ENCODE results near the gene NR3C1. TPM values are rescaled to one million over a fixed set of nuclear protein-coding genes. Genes with fewer than 3 reads are reported as not detected.
"Not testable (repeated sequence)": the region's sequence is repeated elsewhere in the genome, so short reads cannot be mapped to it uniquely, and the experiment has no call there.

NR3C1 gene
- total and polyA plus RNA-seq, 2 donors: 47.7 to 62.3 TPM

GRCh38 chr5:143328589-143329220, 74.8 kb downstream of the NR3C1 start:
- Histone ChIP-seq H3K4me1 (ENCODE audit: control insufficient read depth in 2 of 2, insufficient read depth in 2 of 2, low read length in 2 of 2) (no peaks in the 10 kb centered on the region), H3K27me3 (ENCODE audit: control insufficient read depth in 2 of 2, insufficient read depth in 1 of 2, low read length in 1 of 2) (no peaks in the 10 kb centered on the region), H3K36me3 (ENCODE audit: control insufficient read depth in 2 of 2, insufficient read depth in 2 of 2, low read length in 1 of 2) (peaks cover 0 to 4% of the 10 kb centered on the region in 2 donors), H3K4me3 (ENCODE audit: low read length in 2 of 2) (no peak overlapping the region), H3K9me3 (ENCODE audit: control insufficient read depth in 2 of 2, insufficient read depth in 1 of 2, low read length in 1 of 2) (peaks cover 0 to 7% of the 10 kb centered on the region in 2 donors), H3K27ac (ENCODE audit: low read depth in 1 of 2, low read length in 1 of 2) (no peak overlapping the region)
- WGBS: 98% methylated on average over 5 of the region's 5 CpGs
- DNase-seq (ENCODE audit: low read depth in 6 of 9, low spot score in 9 of 9): no peak

DNA sequence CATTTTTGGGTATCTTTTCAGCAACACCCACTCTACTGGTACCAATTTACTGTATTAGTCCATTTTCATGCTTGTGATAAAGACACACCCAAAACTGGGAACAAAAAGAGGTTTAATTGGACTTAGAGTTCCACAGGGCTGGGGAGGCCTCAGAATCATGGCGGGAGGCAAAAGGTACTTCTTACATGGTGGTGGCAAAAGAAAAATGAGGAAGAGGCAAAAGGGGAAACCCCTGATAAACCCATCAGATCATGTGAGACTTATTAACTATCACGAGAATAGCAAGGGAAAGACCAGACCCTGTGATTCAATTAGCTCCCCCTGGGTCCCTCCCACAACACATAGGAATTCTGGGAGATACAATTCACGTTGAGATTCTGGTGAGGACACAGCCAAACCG, 78.4 kb downstream of the NR3C1 start:
- DNase-seq (ENCODE audit: low read depth in 6 of 9, low spot score in 9 of 9); H3K4me1 ChIP-seq (ENCODE audit: control insufficient read depth in 2 of 2, insufficient read depth in 2 of 2, low read length in 2 of 2); H3K27ac ChIP-seq (ENCODE audit: low read depth in 1 of 2, low read length in 1 of 2); H3K9me3 ChIP-seq (ENCODE audit: control insufficient read depth in 2 of 2, insufficient read depth in 1 of 2, low read length in 1 of 2); H3K4me3 ChIP-seq (ENCODE audit: low read length in 2 of 2); H3K27me3 ChIP-seq (ENCODE audit: control insufficient read depth in 2 of 2, insufficient read depth in 1 of 2, low read length in 1 of 2); H3K36me3 ChIP-seq (ENCODE audit: control insufficient read depth in 2 of 2, insufficient read depth in 2 of 2, low read length in 1 of 2): not testable (repeated sequence)
- 97% methylated on average over 4 of the region's 4 CpGs for WGBS

DNA sequence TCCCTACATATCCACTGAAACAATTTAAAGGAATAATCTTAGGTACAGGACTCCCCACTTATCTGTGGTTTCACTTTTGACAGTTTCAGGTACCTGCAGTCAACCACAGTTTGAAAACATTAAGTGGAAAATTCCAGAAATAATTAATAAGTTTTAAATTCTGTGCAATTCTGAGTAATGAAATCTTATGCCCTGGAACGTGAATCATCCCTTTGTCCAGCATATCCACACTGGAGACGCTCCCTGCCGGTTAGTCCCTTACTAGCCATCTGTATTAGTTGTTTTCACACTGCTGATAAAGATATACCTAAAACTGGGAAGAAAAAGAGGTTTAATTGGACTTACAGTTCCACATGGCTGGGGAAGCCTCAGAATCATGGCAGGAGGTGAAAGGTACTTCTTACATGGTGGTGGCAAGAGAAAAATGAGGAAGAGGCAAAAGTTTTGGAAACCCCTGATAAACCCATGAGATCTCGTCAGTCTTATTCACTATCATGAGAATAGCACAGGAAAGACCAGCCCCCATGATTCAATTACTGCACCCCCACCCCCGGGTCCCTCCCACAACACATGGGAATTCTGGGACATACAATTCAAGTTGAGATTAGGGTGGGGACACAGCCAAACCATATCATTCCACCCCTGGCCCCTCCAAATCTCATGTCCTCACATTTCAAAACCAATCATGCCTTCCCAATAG, 80.4 kb downstream of the NR3C1 start:
- not testable (repeated sequence) for H3K27ac ChIP-seq (ENCODE audit: low read depth in 1 of 2, low read length in 1 of 2); H3K4me3 ChIP-seq (ENCODE audit: low read length in 2 of 2); H3K9me3 ChIP-seq (ENCODE audit: control insufficient read depth in 2 of 2, insufficient read depth in 1 of 2, low read length in 1 of 2); H3K27me3 ChIP-seq (ENCODE audit: control insufficient read depth in 2 of 2, insufficient read depth in 1 of 2, low read length in 1 of 2); DNase-seq (ENCODE audit: low read depth in 6 of 9, low spot score in 9 of 9); H3K36me3 ChIP-seq (ENCODE audit: control insufficient read depth in 2 of 2, insufficient read depth in 2 of 2, low read length in 1 of 2); H3K4me1 ChIP-seq (ENCODE audit: control insufficient read depth in 2 of 2, insufficient read depth in 2 of 2, low read length in 2 of 2)
- WGBS: over 99% methylated on average over 5 of the region's 5 CpGs

- WGBS: 96% methylated on average over 1 of the region's 1 CpG
- H3K27ac ChIP-seq (ENCODE audit: low read depth in 1 of 2, low read length in 1 of 2): no peak overlapping the region
- H3K36me3 ChIP-seq (ENCODE audit: control insufficient read depth in 2 of 2, insufficient read depth in 2 of 2, low read length in 1 of 2): peaks cover 0 to 7% of the 10 kb centered on the region in 2 donors
- H3K27me3 ChIP-seq (ENCODE audit: control insufficient read depth in 2 of 2, insufficient read depth in 1 of 2, low read length in 1 of 2): no peaks in the 10 kb centered on the region
- no peaks in the 10 kb centered on the region for H3K4me1 ChIP-seq (ENCODE audit: control insufficient read depth in 2 of 2, insufficient read depth in 2 of 2, low read length in 2 of 2)
- no peak for DNase-seq (ENCODE audit: low read depth in 6 of 9, low spot score in 9 of 9)
- no peaks in the 10 kb centered on the region for H3K9me3 ChIP-seq (ENCODE audit: control insufficient read depth in 2 of 2, insufficient read depth in 1 of 2, low read length in 1 of 2)
- no peak overlapping the region for H3K4me3 ChIP-seq (ENCODE audit: low read length in 2 of 2)
Measured at GRCh38 chr5:143322176-143322575, 81.3 kb downstream of the NR3C1 start.

DNA sequence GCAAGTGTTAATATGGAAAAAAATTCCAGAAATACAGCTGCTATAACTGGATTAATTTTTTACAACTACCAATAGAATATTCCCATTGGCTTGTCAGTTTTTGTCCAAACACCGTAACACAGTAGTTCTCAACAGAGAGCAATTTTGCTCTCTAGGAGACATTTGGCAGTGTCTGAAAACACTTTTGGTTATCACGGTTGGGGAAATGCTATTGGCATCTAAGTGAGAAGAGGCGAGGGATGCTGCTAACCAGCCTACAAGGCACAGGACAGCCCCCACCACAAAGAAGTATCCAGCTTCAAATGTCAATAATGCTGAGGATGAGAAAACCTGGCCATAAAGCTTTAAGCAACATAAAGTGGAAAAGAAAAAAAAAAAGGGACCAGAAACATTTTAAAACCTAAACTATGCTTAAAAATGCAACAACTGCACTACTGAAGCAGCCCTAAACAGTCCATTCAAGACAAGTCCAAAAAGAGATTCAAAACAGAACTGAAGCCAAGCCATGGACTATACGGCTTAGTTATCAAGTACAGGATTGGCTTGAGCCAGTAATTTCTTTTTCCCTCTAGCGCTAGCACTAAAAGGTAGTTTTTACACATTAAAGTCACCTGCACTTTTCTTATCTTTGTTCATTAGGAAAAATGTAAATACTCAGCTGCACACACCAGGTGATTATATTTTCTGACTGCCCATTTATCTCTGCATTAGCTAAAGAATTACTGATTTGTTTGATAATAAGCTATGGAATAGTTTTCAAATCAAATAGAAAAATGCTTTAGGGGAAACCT, 83.9 kb downstream of the NR3C1 start:
- no peak overlapping the region for H3K27ac ChIP-seq (ENCODE audit: low read depth in 1 of 2, low read length in 1 of 2)
- WGBS: 98% methylated on average over 5 of the region's 5 CpGs
- H3K9me3 ChIP-seq (ENCODE audit: control insufficient read depth in 2 of 2, insufficient read depth in 1 of 2, low read length in 1 of 2): no peaks in the 10 kb centered on the region
- H3K36me3 ChIP-seq (ENCODE audit: control insufficient read depth in 2 of 2, insufficient read depth in 2 of 2, low read length in 1 of 2): peaks cover 0 to 7% of the 10 kb centered on the region in 2 donors
- DNase-seq (ENCODE audit: low read depth in 6 of 9, low spot score in 9 of 9): no peak
- no peaks in the 10 kb centered on the region for H3K4me1 ChIP-seq (ENCODE audit: control insufficient read depth in 2 of 2, insufficient read depth in 2 of 2, low read length in 2 of 2)
- H3K4me3 ChIP-seq (ENCODE audit: low read length in 2 of 2): no peak overlapping the region
- H3K27me3 ChIP-seq (ENCODE audit: control insufficient read depth in 2 of 2, insufficient read depth in 1 of 2, low read length in 1 of 2): no peaks in the 10 kb centered on the region

DNA sequence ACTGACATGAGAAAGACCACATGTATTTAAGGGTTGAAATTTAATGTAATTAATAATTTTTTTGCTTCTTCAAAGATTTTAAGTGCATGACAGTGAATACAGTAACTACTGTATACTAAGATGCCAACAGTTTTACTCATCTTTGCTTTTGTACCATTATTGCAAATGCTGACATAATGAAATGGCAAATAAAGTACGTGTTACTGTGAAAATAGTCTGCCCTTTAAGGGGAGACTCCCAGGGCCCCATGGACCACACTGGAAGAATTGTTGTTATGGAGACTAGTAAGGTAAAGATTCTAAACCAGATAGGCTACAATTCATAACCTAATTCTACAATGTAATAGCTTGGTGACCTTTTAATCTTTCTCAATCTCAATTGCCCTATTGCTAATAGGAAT, 84.7 kb downstream of the NR3C1 start:
- no peak overlapping the region for H3K27ac ChIP-seq (ENCODE audit: low read depth in 1 of 2, low read length in 1 of 2)
- no peaks in the 10 kb centered on the region for H3K9me3 ChIP-seq (ENCODE audit: control insufficient read depth in 2 of 2, insufficient read depth in 1 of 2, low read length in 1 of 2)
- H3K27me3 ChIP-seq (ENCODE audit: control insufficient read depth in 2 of 2, insufficient read depth in 1 of 2, low read length in 1 of 2): no peaks in the 10 kb centered on the region
- no peaks in the 10 kb centered on the region for H3K4me1 ChIP-seq (ENCODE audit: control insufficient read depth in 2 of 2, insufficient read depth in 2 of 2, low read length in 2 of 2)
- no peak for DNase-seq (ENCODE audit: low read depth in 6 of 9, low spot score in 9 of 9)
- H3K36me3 ChIP-seq (ENCODE audit: control insufficient read depth in 2 of 2, insufficient read depth in 2 of 2, low read length in 1 of 2): peaks cover 3 to 6% of the 10 kb centered on the region in 2 donors
- 97% methylated on average over 1 of the region's 1 CpG for WGBS
- H3K4me3 ChIP-seq (ENCODE audit: low read length in 2 of 2): no peak overlapping the region

- DNase-seq (ENCODE audit: low read depth in 6 of 9, low spot score in 9 of 9): no peak
- Histone ChIP-seq H3K4me3 (ENCODE audit: low read length in 2 of 2) (no peak overlapping the region), H3K4me1 (ENCODE audit: control insufficient read depth in 2 of 2, insufficient read depth in 2 of 2, low read length in 2 of 2) (no peaks in the 10 kb centered on the region), H3K27ac (ENCODE audit: low read depth in 1 of 2, low read length in 1 of 2) (no peak overlapping the region), H3K9me3 (ENCODE audit: control insufficient read depth in 2 of 2, insufficient read depth in 1 of 2, low read length in 1 of 2) (no peaks in the 10 kb centered on the region), H3K36me3 (ENCODE audit: control insufficient read depth in 2 of 2, insufficient read depth in 2 of 2, low read length in 1 of 2) (peaks cover 4 to 10% of the 10 kb centered on the region in 2 donors), H3K27me3 (ENCODE audit: control insufficient read depth in 2 of 2, insufficient read depth in 1 of 2, low read length in 1 of 2) (no peaks in the 10 kb centered on the region)
- WGBS: 96% methylated on average over 1 of the region's 1 CpG
Measured at GRCh38 chr5:143318270-143318669, 85.2 kb downstream of the NR3C1 start.

DNA sequence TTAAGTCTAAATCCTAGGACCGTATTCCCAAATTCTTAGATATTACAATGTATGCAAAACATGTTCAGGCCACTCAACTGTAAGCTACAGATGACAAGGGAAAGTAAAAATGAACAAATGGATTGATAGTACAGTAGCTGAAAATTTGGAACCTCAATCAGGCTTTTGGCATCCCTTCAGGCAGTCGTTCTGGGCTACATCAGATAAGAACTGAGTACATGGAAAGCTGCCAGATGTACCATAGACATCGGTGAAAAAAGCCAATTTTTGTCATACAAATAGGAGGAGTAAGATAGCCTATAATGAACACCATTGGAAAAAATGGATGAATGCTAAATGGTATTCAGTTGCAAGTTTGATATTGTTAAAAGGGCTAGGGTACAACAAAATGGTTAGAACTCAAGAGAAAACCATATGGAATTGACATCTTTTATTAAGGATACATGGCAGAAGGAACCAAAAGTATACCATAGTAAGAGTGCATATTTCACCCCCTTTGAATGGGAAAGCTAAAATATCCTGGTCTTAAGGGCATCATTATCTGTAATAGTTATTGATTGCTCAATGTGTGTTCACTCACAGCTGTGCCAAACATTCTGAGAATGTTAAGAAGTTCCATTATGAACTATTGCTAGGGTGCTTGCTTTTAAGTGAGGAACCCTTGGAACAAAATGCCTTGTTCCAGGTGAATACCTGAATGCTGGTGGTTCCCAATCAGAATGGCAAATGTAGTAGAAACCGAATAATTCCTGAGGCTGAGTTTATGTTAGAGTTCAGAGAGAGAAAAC, 86.4 kb downstream of the NR3C1 start:
- Histone ChIP-seq H3K27ac (ENCODE audit: low read depth in 1 of 2, low read length in 1 of 2) (no peak overlapping the region), H3K27me3 (ENCODE audit: control insufficient read depth in 2 of 2, insufficient read depth in 1 of 2, low read length in 1 of 2) (no peaks in the 10 kb centered on the region), H3K9me3 (ENCODE audit: control insufficient read depth in 2 of 2, insufficient read depth in 1 of 2, low read length in 1 of 2) (no peaks in the 10 kb centered on the region), H3K4me3 (ENCODE audit: low read length in 2 of 2) (no peak overlapping the region), H3K4me1 (ENCODE audit: control insufficient read depth in 2 of 2, insufficient read depth in 2 of 2, low read length in 2 of 2) (no peaks in the 10 kb centered on the region), H3K36me3 (ENCODE audit: control insufficient read depth in 2 of 2, insufficient read depth in 2 of 2, low read length in 1 of 2) (peaks cover 10 to 18% of the 10 kb centered on the region in 2 donors)
- DNase-seq (ENCODE audit: low read depth in 6 of 9, low spot score in 9 of 9): no peak
- WGBS: 59% methylated on average over 4 of the region's 4 CpGs
